HCT116 (cell line): ENCODE data around the gene RARB. TPM values are rescaled to one million over a fixed set of nuclear protein-coding genes. Genes with fewer than 3 reads are reported as not detected.

Source experiments
- ATAC-seq: fragments of 200-7000 bp; cut with Tn5 transposase; 2 replicates; pipeline ENCODE4 v1.9.1; 2020; ENCODE audit warnings: mild to moderate bottlenecking, moderate library complexity
- BruUV-seq: library from RNA; stranded (reverse); fragments of 400-500 nt; replicated peaks from 2 replicates; lab custom pipeline; 2021; lab: Mats Ljungman, UMichigan
- CTCF ChIA-PET: fragments of 300-600 bp; sonication (Branson Sonifier 250); formaldehyde crosslinking; loops from one replicate; lab custom pipeline; 2021; ENCODE audit warnings: antibody characterized with exemption; lab: Charles Lee
- POLR2A ChIA-PET: fragments of 300-600, 350-600 bp; sonication (Branson Sonifier 250); formaldehyde crosslinking; loops from one replicate; lab custom pipeline; 2021; ENCODE audit warnings: antibody characterized with exemption; lab: Charles Lee
- RAD21 ChIA-PET, 2 experiments: fragments of 300-600 bp; sonication (Branson Sonifier 250); formaldehyde crosslinking; loops; one replicate each; lab custom pipeline; 2023; ENCODE audit warnings: low total read pairs in 2 of 2; ENCODE audit not compliant: uncharacterized antibody in 2 of 2, unreplicated experiment in 2 of 2, low non-redundant PET in 1 of 2; lab: Charles Lee
- DNase-seq: peaks from one replicate; pipeline ENCODE4 v3.0.0-alpha.2; 2010; ENCODE audit warnings: low read depth, low spot score
- H2AFZ ChIP-seq: fragments of 200-600 bp; shearing (Covaris generic), sonication (generic); 2 replicates; pipeline ENCODE4 v1.6.1; 2017; ENCODE audit warnings: low read depth, mixed run types, mixed read lengths, antibody characterized with exemption, low read length; ENCODE audit not compliant: poor library complexity, severe bottlenecking
- H3K27ac ChIP-seq: 2 replicates; pipeline ENCODE4 v1.5.1; 2012; ENCODE audit warnings: low read depth, low read length
- H3K27me3 ChIP-seq: fragments of 200-600 bp; sonication (generic); 2 replicates; pipeline ENCODE4 v1.6.1; 2016; ENCODE audit warnings: mixed run types, low read length, mixed read lengths; ENCODE audit not compliant: insufficient read depth
- H3K36me3 ChIP-seq, 2 experiments: fragments of 200-500 bp in 1 of 2; fragments of 200-600 bp in 1 of 2; sonication (Bioruptor generic) in 1 of 2; sonication (generic) in 1 of 2; 2 replicates each; pipeline versions ENCODE4 v1.5.1 to v1.6.1; 2014 to 2016; ENCODE audit warnings: low read length in 2 of 2, inconsistent platforms in 1 of 2, mixed read lengths in 1 of 2, mixed run types in 1 of 2; ENCODE audit not compliant: insufficient read depth in 2 of 2, control insufficient read depth in 1 of 2
- H3K4me1 ChIP-seq, 2 experiments: fragments of 200-600 bp in 1 of 2; sonication (generic) in 1 of 2; 2 replicates each; pipeline versions ENCODE4 v1.5.1 to v1.6.1; 2012 to 2017; ENCODE audit warnings: low read length in 2 of 2, inconsistent platforms in 1 of 2, mild to moderate bottlenecking in 1 of 2, mixed read lengths in 1 of 2, mixed run types in 1 of 2, moderate library complexity in 1 of 2; ENCODE audit not compliant: insufficient read depth in 2 of 2, control insufficient read depth in 1 of 2
- H3K4me2 ChIP-seq: fragments of 200-600 bp; sonication (generic); 2 replicates; pipeline ENCODE4 v1.6.1; 2017; ENCODE audit warnings: mixed run types, low read length, mixed read lengths
- H3K4me3 ChIP-seq, 2 experiments: fragments of 200-600 bp in 1 of 2; sonication (generic) in 1 of 2; replicated peaks in 1 of 2; 2 replicates each; pipeline ENCODE4 v1.5.1; 2011 to 2016; ENCODE audit warnings: low read length in 2 of 2, control low read depth in 1 of 2, low read depth in 1 of 2, mild to moderate bottlenecking in 1 of 2, mixed read lengths in 1 of 2, mixed run types in 1 of 2
- H3K79me2 ChIP-seq: fragments of 200-600 bp; sonication (generic); 2 replicates; pipeline ENCODE4 v1.6.1; 2017; ENCODE audit warnings: mild to moderate bottlenecking, mixed run types, low read length, moderate library complexity, mixed read lengths; ENCODE audit not compliant: insufficient read depth
- H3K9ac ChIP-seq: fragments of 200-600 bp; sonication (generic); 2 replicates; pipeline ENCODE4 v1.6.1; 2016; ENCODE audit warnings: low read length, mixed read lengths
- H3K9me2 ChIP-seq: fragments of 200-600 bp; sonication (generic), shearing (Covaris generic); 2 replicates; pipeline ENCODE4 v1.6.1; 2017; ENCODE audit warnings: mixed run types, mild to moderate bottlenecking, moderate library complexity; ENCODE audit not compliant: insufficient read depth
- H3K9me3 ChIP-seq, 2 experiments: fragments of 200-500 bp in 1 of 2; fragments of 200-600 bp in 1 of 2; sonication (Bioruptor generic) in 1 of 2; sonication (generic) in 1 of 2; 2 replicates each; pipeline ENCODE4 v1.6.1; 2014 to 2017; ENCODE audit warnings: low read length in 2 of 2, mixed read lengths in 2 of 2, inconsistent platforms in 1 of 2, low read depth in 1 of 2, mild to moderate bottlenecking in 1 of 2, mixed run types in 1 of 2, moderate library complexity in 1 of 2; ENCODE audit not compliant: control insufficient read depth in 1 of 2, insufficient read depth in 1 of 2
- H4K20me1 ChIP-seq: fragments of 200-600 bp; sonication (generic), shearing (Covaris generic); 2 replicates; pipeline ENCODE4 v1.6.1; 2017; ENCODE audit warnings: mixed run types, mild to moderate bottlenecking, moderate library complexity; ENCODE audit not compliant: insufficient read depth
- CEBPB ChIP-seq: IDR thresholded peaks from 2 replicates; pipeline ENCODE4 v1.6.1; 2012; ENCODE audit warnings: low read depth
- EGR1 ChIP-seq: IDR thresholded peaks from 2 replicates; pipeline ENCODE4 v1.6.1; 2012; ENCODE audit warnings: low read depth
- ELF1 ChIP-seq: IDR thresholded peaks from 2 replicates; pipeline ENCODE4 v1.6.1; 2012; ENCODE audit warnings: low read depth, borderline replicate concordance
- EZH2 ChIP-seq: fragments of 200-600 bp; sonication (generic); IDR thresholded peaks from 2 replicates; pipeline ENCODE4 v1.6.1; 2017; ENCODE audit warnings: antibody characterized with exemption, mixed run types
- EZH2phosphoT487 ChIP-seq: fragments of 200-600 bp; IDR thresholded peaks from 2 replicates; pipeline ENCODE4 v1.6.1; 2018; ENCODE audit warnings: antibody characterized with exemption, borderline replicate concordance
- FOSL1 ChIP-seq: IDR thresholded peaks from 2 replicates; pipeline ENCODE4 v1.6.1; 2012; ENCODE audit warnings: low read depth
- JUND ChIP-seq: IDR thresholded peaks from 2 replicates; pipeline ENCODE4 v1.6.1; 2012
- POLR2A ChIP-seq: IDR thresholded peaks from 2 replicates; pipeline ENCODE4 v1.7.0; 2011; ENCODE audit warnings: borderline replicate concordance; ENCODE audit not compliant: insufficient read depth, insufficient read length; ENCODE audit errors: extremely low read depth
- POLR2AphosphoS5 ChIP-seq: IDR thresholded peaks from 2 replicates; pipeline ENCODE4 v1.6.1; 2011; ENCODE audit warnings: mild to moderate bottlenecking, low read depth, low read length, moderate library complexity
- SIN3A ChIP-seq: IDR thresholded peaks from 2 replicates; pipeline ENCODE4 v1.6.1; 2012; ENCODE audit warnings: low read depth
- YY1 ChIP-seq: IDR thresholded peaks from 2 replicates; pipeline ENCODE4 v1.6.1; 2011; ENCODE audit warnings: low read length, low read depth, moderate library complexity, mild to moderate bottlenecking; ENCODE audit not compliant: insufficient replicate concordance; ENCODE audit errors: extremely low read depth
- ZBTB33 ChIP-seq: IDR thresholded peaks from 2 replicates; pipeline ENCODE4 v1.6.1; 2011; ENCODE audit warnings: mild to moderate bottlenecking, low read length, moderate library complexity; ENCODE audit not compliant: insufficient replicate concordance; ENCODE audit errors: extremely low read depth
- ZFX ChIP-seq: fragments of 450-650 bp; IDR thresholded peaks from 2 replicates; pipeline ENCODE4 v1.6.1; 2017
- ZNF274 ChIP-seq: fragments of 200-500 bp; sonication (Bioruptor generic); IDR thresholded peaks from 2 replicates; pipeline ENCODE4 v1.6.1; 2014; ENCODE audit warnings: mild to moderate bottlenecking, low read depth, low read length, inconsistent platforms
- intact Hi-C: fragments of 100-400 bp; cut with micrococcal nuclease; formaldehyde crosslinking; loops from 2 replicates; pipeline ENCODE4 v1.10.0; 2022
- total RNA-seq: library from RNA; stranded (reverse); gene quantifications from one replicate; pipeline ENCODE4 v1.2.1, GENCODE V29; 2021; ENCODE audit not compliant: unreplicated experiment
- TF ChIP-seq, protein P1 (sequence below): IDR thresholded peaks from 2 replicates; pipeline ENCODE4 v1.6.1; 2012; ENCODE audit warnings: low read depth
- TF ChIP-seq, protein P2 (sequence below): IDR thresholded peaks from 2 replicates; pipeline ENCODE4 v1.6.1; 2012
- TF ChIP-seq, protein P3 (sequence below), 3 experiments: fragments of 200-600 bp in 1 of 3; sonication (generic) in 1 of 3; IDR thresholded peaks in 2 of 3; conservative IDR thresholded peaks in 1 of 3; 2 replicates each; pipeline ENCODE4 v1.5.1; 2012 to 2017; ENCODE audit warnings: low read depth in 2 of 3, low read length in 2 of 3, antibody characterized with exemption in 1 of 3, borderline replicate concordance in 1 of 3, control low read depth in 1 of 3, mild to moderate bottlenecking in 1 of 3, mixed read lengths in 1 of 3, mixed run types in 1 of 3, moderate library complexity in 1 of 3; ENCODE audit not compliant: insufficient read depth in 1 of 3

Gene RARB
- total RNA-seq, 1 experiment from 2014 or later = not detected

- BruUV-seq = no TSS peak
- Histone ChIP-seq H3K79me2 (no peaks in the 10 kb centered on the region), H3K4me3 (no peak overlapping the region), H3K36me3 (no peaks in the 10 kb centered on the region), H3K9ac (no peak overlapping the region), H4K20me1 (no peaks in the 10 kb centered on the region), H3K27ac (no peak overlapping the region), H3K4me1 (no peaks in the 10 kb centered on the region), H3K27me3 (peaks cover 39% of the 10 kb centered on the region), H3K4me2 (no peak overlapping the region), H3K9me3 (no peaks in the 10 kb centered on the region), H2AFZ (no peak overlapping the region), H3K9me2 (no peaks in the 10 kb centered on the region)
- DNase-seq (no peak), ATAC-seq (no peak)
- CTCF ChIA-PET = no interaction called here
- intact Hi-C loops = no loop called here
- POLR2A ChIA-PET = no interaction called here
- RAD21 ChIA-PET = no interaction called here
- TF ChIP-seq EZH2 = no peak
- no peak for TF ChIP-seq ZNF274
- no peak for TF ChIP-seq CEBPB
- TF ChIP-seq ZBTB33 = no peak
- no peak for TF ChIP-seq YY1
- TF ChIP-seq, protein P1, sequence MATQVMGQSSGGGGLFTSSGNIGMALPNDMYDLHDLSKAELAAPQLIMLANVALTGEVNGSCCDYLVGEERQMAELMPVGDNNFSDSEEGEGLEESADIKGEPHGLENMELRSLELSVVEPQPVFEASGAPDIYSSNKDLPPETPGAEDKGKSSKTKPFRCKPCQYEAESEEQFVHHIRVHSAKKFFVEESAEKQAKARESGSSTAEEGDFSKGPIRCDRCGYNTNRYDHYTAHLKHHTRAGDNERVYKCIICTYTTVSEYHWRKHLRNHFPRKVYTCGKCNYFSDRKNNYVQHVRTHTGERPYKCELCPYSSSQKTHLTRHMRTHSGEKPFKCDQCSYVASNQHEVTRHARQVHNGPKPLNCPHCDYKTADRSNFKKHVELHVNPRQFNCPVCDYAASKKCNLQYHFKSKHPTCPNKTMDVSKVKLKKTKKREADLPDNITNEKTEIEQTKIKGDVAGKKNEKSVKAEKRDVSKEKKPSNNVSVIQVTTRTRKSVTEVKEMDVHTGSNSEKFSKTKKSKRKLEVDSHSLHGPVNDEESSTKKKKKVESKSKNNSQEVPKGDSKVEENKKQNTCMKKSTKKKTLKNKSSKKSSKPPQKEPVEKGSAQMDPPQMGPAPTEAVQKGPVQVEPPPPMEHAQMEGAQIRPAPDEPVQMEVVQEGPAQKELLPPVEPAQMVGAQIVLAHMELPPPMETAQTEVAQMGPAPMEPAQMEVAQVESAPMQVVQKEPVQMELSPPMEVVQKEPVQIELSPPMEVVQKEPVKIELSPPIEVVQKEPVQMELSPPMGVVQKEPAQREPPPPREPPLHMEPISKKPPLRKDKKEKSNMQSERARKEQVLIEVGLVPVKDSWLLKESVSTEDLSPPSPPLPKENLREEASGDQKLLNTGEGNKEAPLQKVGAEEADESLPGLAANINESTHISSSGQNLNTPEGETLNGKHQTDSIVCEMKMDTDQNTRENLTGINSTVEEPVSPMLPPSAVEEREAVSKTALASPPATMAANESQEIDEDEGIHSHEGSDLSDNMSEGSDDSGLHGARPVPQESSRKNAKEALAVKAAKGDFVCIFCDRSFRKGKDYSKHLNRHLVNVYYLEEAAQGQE = no peak
- no peak for TF ChIP-seq FOSL1
- no peak for TF ChIP-seq POLR2AphosphoS5
- TF ChIP-seq, protein P2, sequence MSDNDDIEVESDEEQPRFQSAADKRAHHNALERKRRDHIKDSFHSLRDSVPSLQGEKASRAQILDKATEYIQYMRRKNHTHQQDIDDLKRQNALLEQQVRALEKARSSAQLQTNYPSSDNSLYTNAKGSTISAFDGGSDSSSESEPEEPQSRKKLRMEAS = no peak
- no peak for TF ChIP-seq POLR2A
- TF ChIP-seq ZFX = no peak
- TF ChIP-seq ELF1 = no peak
- no peak for TF ChIP-seq JUND
- TF ChIP-seq SIN3A = no peak
- TF ChIP-seq EGR1 = no peak
- TF ChIP-seq EZH2phosphoT487 = no peak
- TF ChIP-seq, protein P3, sequence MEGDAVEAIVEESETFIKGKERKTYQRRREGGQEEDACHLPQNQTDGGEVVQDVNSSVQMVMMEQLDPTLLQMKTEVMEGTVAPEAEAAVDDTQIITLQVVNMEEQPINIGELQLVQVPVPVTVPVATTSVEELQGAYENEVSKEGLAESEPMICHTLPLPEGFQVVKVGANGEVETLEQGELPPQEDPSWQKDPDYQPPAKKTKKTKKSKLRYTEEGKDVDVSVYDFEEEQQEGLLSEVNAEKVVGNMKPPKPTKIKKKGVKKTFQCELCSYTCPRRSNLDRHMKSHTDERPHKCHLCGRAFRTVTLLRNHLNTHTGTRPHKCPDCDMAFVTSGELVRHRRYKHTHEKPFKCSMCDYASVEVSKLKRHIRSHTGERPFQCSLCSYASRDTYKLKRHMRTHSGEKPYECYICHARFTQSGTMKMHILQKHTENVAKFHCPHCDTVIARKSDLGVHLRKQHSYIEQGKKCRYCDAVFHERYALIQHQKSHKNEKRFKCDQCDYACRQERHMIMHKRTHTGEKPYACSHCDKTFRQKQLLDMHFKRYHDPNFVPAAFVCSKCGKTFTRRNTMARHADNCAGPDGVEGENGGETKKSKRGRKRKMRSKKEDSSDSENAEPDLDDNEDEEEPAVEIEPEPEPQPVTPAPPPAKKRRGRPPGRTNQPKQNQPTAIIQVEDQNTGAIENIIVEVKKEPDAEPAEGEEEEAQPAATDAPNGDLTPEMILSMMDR (IDR thresholded peaks at IDR 0.05 in 2 of 3, conservative IDR thresholded peaks at IDR 0.05 in 1 of 3; ENCODE audit: borderline replicate concordance in 1 of 3, insufficient read depth in 1 of 3, low read depth in 2 of 3, low read length in 2 of 3) = no peak
Observed at GRCh38 chr3:25472153-25472552, 44.1 kb downstream of the RARB start.
